Kidney epithelial cell (primary cell): ENCODE data around the gene GJD3. TPM values are rescaled to one million over a fixed set of nuclear protein-coding genes. Genes with fewer than 3 reads are reported as not detected.

Experiments used
- DNase-seq: peaks from one replicate; pipeline ENCODE4 v3.0.0-alpha.2; 2010; ENCODE audit warnings: low read depth
- H3K27me3 ChIP-seq: 2 replicates; pipeline ENCODE4 v1.6.0; 2011; ENCODE audit warnings: low read length; ENCODE audit not compliant: control insufficient read depth, insufficient read depth
- H3K36me3 ChIP-seq: 2 replicates; pipeline ENCODE4 v1.5.1; 2011; ENCODE audit warnings: low read length; ENCODE audit not compliant: control insufficient read depth, insufficient read depth
- H3K4me3 ChIP-seq: 2 replicates; pipeline ENCODE4 v1.5.1; 2011; ENCODE audit warnings: low read depth, mild to moderate bottlenecking, control low read depth, low read length
- CTCF ChIP-seq: IDR thresholded peaks from 2 replicates; pipeline ENCODE4 v1.5.1; 2011; ENCODE audit warnings: mild to moderate bottlenecking, moderate library complexity, low read length, control low read depth, inconsistent platforms; ENCODE audit not compliant: insufficient read depth, poor library complexity, severe bottlenecking
- total RNA-seq: library from RNA; depleted of rRNA; stranded (reverse); fragments of >200 nt; gene quantifications from 2 replicates; pipeline ENCODE4 v1.2.3, GENCODE V29; 2015

Gene GJD3
- total RNA-seq, 1 donor from 2014 or later: not detected

- no peak for TF ChIP-seq CTCF
- Histone ChIP-seq H3K4me3 (no peak overlapping the region), H3K27me3 (no peaks in the 10 kb centered on the region), H3K36me3 (no peaks in the 10 kb centered on the region)
- DNase-seq: no peak
Measured at GRCh38 chr17:40330850-40331470, 33.6 kb downstream of the GJD3 start.

- Histone ChIP-seq H3K4me3 (no peak overlapping the region), H3K27me3 (no peaks in the 10 kb centered on the region), H3K36me3 (no peaks in the 10 kb centered on the region)
- no peak for TF ChIP-seq CTCF
- DNase-seq: no peak
Measured at GRCh38 chr17:40329839-40330794, 34.4 kb downstream of the GJD3 start.

GRCh38 chr17:40328386-40328766 is 36.2 kb downstream of the GJD3 start:
- H3K27me3 ChIP-seq: no peaks in the 10 kb centered on the region
- no peak overlapping the region for H3K4me3 ChIP-seq
- H3K36me3 ChIP-seq: no peaks in the 10 kb centered on the region
- no peak for TF ChIP-seq CTCF
- DNase-seq: no peak

GRCh38 chr17:40327735-40328385 is 36.7 kb downstream of the GJD3 start:
- no peak for TF ChIP-seq CTCF
- Histone ChIP-seq H3K36me3 (no peaks in the 10 kb centered on the region), H3K27me3 (no peaks in the 10 kb centered on the region), H3K4me3 (no peak overlapping the region)
- DNase-seq: no peak

GRCh38 chr17:40327244-40327729 is 37.2 kb downstream of the GJD3 start:
- H3K4me3 ChIP-seq: no peak overlapping the region
- TF ChIP-seq CTCF: no peak
- H3K36me3 ChIP-seq: no peaks in the 10 kb centered on the region
- no peaks in the 10 kb centered on the region for H3K27me3 ChIP-seq
- no peak for DNase-seq
